Measurements from ENCODE around the gene IFI27L2.

The IFI27L2 gene

GRCh38 chr14:94126419-94126677 is 3.1 kb downstream of the IFI27L2 start:
- Mint-ChIP-seq H3K27me3 (peaks cover 9% of the 10 kb centered on the region in 2 donors), H3K4me3 (no peak overlapping the region), H3K9me3 (no peaks in the 10 kb centered on the region), H3K27ac (no peak overlapping the region), H3K4me1 (ENCODE audit: low read depth in 2 of 2) (peaks cover 19 to 23% of the 10 kb centered on the region in 2 donors), H3K36me3 (ENCODE audit: insufficient read depth) (peaks cover 3% of the 10 kb centered on the region)
- DNase-seq (no peak), ATAC-seq (replicated peaks) (no peak)

- no peak for DNase-seq
- Mint-ChIP-seq H3K9me3 (peaks cover 0 to 1% of the 10 kb centered on the region in 2 donors), H3K4me1 (ENCODE audit: low read depth in 2 of 2) (peaks cover 19 to 23% of the 10 kb centered on the region in 2 donors), H3K4me3 (no peak overlapping the region), H3K27ac (peak overlapping the region in 1 of 2 donors; percentile 63), H3K36me3 (ENCODE audit: insufficient read depth) (peaks cover 3% of the 10 kb centered on the region), H3K27me3 (peaks cover 14 to 15% of the 10 kb centered on the region in 2 donors)
- no peak for ATAC-seq (replicated peaks)
These were observed 3.6 kb downstream of the IFI27L2 start for GRCh38 chr14:94125659-94126418.

GRCh38 chr14:94124582-94125377 is 4.6 kb downstream of the IFI27L2 start:
- Mint-ChIP-seq H3K36me3 (ENCODE audit: insufficient read depth) (peaks cover 3% of the 10 kb centered on the region), H3K27me3 (peaks cover 18 to 20% of the 10 kb centered on the region in 2 donors), H3K27ac (no peak overlapping the region), H3K4me1 (ENCODE audit: low read depth in 2 of 2) (peaks cover 12 to 16% of the 10 kb centered on the region in 2 donors), H3K9me3 (peaks cover 0 to 4% of the 10 kb centered on the region in 2 donors), H3K4me3 (no peak overlapping the region)
- DNase-seq (no peak), ATAC-seq (replicated peaks) (no peak)

GRCh38 chr14:94123868-94124267 is 5.5 kb downstream of the IFI27L2 start:
- Mint-ChIP-seq H3K4me3 (no peak overlapping the region), H3K9me3 (peaks cover 0 to 4% of the 10 kb centered on the region in 2 donors), H3K4me1 (ENCODE audit: low read depth in 2 of 2) (peaks cover 5 to 9% of the 10 kb centered on the region in 2 donors), H3K27me3 (peaks cover 18 to 20% of the 10 kb centered on the region in 2 donors), H3K27ac (no peak overlapping the region), H3K36me3 (ENCODE audit: insufficient read depth) (peaks cover 3% of the 10 kb centered on the region)
- no peak for DNase-seq
- ATAC-seq (replicated peaks) = no peak

GRCh38 chr14:94123296-94123695 is 6.1 kb downstream of the IFI27L2 start:
- DNase-seq (no peak), ATAC-seq (replicated peaks) (no peak)
- Mint-ChIP-seq H3K27me3 (peaks cover 18 to 21% of the 10 kb centered on the region in 2 donors), H3K27ac (peak overlapping the region in 1 of 2 donors; percentile 7), H3K9me3 (peaks cover 0 to 4% of the 10 kb centered on the region in 2 donors), H3K36me3 (ENCODE audit: insufficient read depth) (peaks cover 3% of the 10 kb centered on the region), H3K4me3 (no peak overlapping the region), H3K4me1 (ENCODE audit: low read depth in 2 of 2) (peaks cover 0 to 3% of the 10 kb centered on the region in 2 donors)

GRCh38 chr14:94122438-94122837 is 7.0 kb downstream of the IFI27L2 start:
- Mint-ChIP-seq H3K9me3 (peaks cover 0 to 4% of the 10 kb centered on the region in 2 donors), H3K27ac (no peak overlapping the region)
- no peak for DNase-seq

GRCh38 chr14:94121485-94121884 is 7.9 kb downstream of the IFI27L2 start:
- H3K4me3 Mint-ChIP-seq = no peak overlapping the region
- ATAC-seq (replicated peaks) (no peak), DNase-seq (no peak)
- H3K27me3 Mint-ChIP-seq = peaks cover 35 to 39% of the 10 kb centered on the region in 2 donors
- H3K36me3 Mint-ChIP-seq (ENCODE audit: insufficient read depth) = peaks cover under 1% of the 10 kb centered on the region
- H3K9me3 Mint-ChIP-seq = peaks cover 0 to 4% of the 10 kb centered on the region in 2 donors
- H3K4me1 Mint-ChIP-seq (ENCODE audit: low read depth in 2 of 2) = no peaks in the 10 kb centered on the region
- H3K27ac Mint-ChIP-seq = no peak overlapping the region

More at GRCh38 chr14:94122438-94122837, 7.0 kb downstream of the IFI27L2 start:
- no peak for ATAC-seq (replicated peaks)
- no peak overlapping the region for H3K4me3 Mint-ChIP-seq
- no peaks in the 10 kb centered on the region for H3K4me1 Mint-ChIP-seq (ENCODE audit: low read depth in 2 of 2)
- H3K27me3 Mint-ChIP-seq = peaks cover 25 to 29% of the 10 kb centered on the region in 2 donors
- H3K36me3 Mint-ChIP-seq (ENCODE audit: insufficient read depth) = peaks cover 3% of the 10 kb centered on the region

GRCh38 chr14:94120667-94121340 is 8.6 kb downstream of the IFI27L2 start:
- ATAC-seq (replicated peaks) = no peak
- Mint-ChIP-seq H3K4me1 (ENCODE audit: low read depth in 2 of 2) (no peaks in the 10 kb centered on the region), H3K27ac (no peak overlapping the region), H3K9me3 (peaks cover 0 to 4% of the 10 kb centered on the region in 2 donors), H3K27me3 (peaks cover 42 to 46% of the 10 kb centered on the region in 2 donors), H3K36me3 (ENCODE audit: insufficient read depth) (no peaks in the 10 kb centered on the region), H3K4me3 (no peak overlapping the region)
- DNase-seq = no peak

- ATAC-seq (replicated peaks) (no peak), DNase-seq (no peak)
- no peak overlapping the region for H3K4me3 Mint-ChIP-seq
- H3K9me3 Mint-ChIP-seq = peaks cover 0 to 4% of the 10 kb centered on the region in 2 donors
- H3K27ac Mint-ChIP-seq = no peak overlapping the region
- H3K27me3 Mint-ChIP-seq = peaks cover 58 to 63% of the 10 kb centered on the region in 2 donors
- H3K4me1 Mint-ChIP-seq (ENCODE audit: low read depth in 2 of 2) = peaks cover 0 to 4% of the 10 kb centered on the region in 2 donors
- no peaks in the 10 kb centered on the region for H3K36me3 Mint-ChIP-seq (ENCODE audit: insufficient read depth)
These were observed 10.3 kb downstream of the IFI27L2 start for GRCh38 chr14:94119071-94119470.

- peaks cover 65 to 75% of the 10 kb centered on the region in 2 donors for H3K27me3 Mint-ChIP-seq
- ATAC-seq (replicated peaks) (no peak), DNase-seq (no peak)
- no peaks in the 10 kb centered on the region for H3K36me3 Mint-ChIP-seq (ENCODE audit: insufficient read depth)
- no peak overlapping the region for H3K4me3 Mint-ChIP-seq
- H3K4me1 Mint-ChIP-seq (ENCODE audit: low read depth in 2 of 2) = peaks cover 0 to 4% of the 10 kb centered on the region in 2 donors
- peaks cover 0 to 4% of the 10 kb centered on the region in 2 donors for H3K9me3 Mint-ChIP-seq
- H3K27ac Mint-ChIP-seq = no peak overlapping the region
These were observed 11.5 kb downstream of the IFI27L2 start for GRCh38 chr14:94117856-94118255.

GRCh38 chr14:94116701-94117100 is 12.7 kb downstream of the IFI27L2 start:
- Mint-ChIP-seq H3K36me3 (ENCODE audit: insufficient read depth) (no peaks in the 10 kb centered on the region), H3K27ac (no peak overlapping the region), H3K9me3 (peaks cover 0 to 4% of the 10 kb centered on the region in 2 donors), H3K27me3 (peaks cover 71 to 80% of the 10 kb centered on the region in 2 donors), H3K4me1 (ENCODE audit: low read depth in 2 of 2) (peaks cover 0 to 4% of the 10 kb centered on the region in 2 donors), H3K4me3 (no peak overlapping the region)
- DNase-seq (no peak), ATAC-seq (replicated peaks) (no peak)

GRCh38 chr14:94115631-94116030 is 13.8 kb downstream of the IFI27L2 start:
- Mint-ChIP-seq H3K36me3 (ENCODE audit: insufficient read depth) (no peaks in the 10 kb centered on the region), H3K4me3 (no peak overlapping the region), H3K4me1 (ENCODE audit: low read depth in 2 of 2) (peaks cover 0 to 4% of the 10 kb centered on the region in 2 donors), H3K27me3 (peaks cover 60 to 71% of the 10 kb centered on the region in 2 donors), H3K9me3 (peaks cover 0 to under 1% of the 10 kb centered on the region in 2 donors), H3K27ac (no peak overlapping the region)
- DNase-seq (no peak), ATAC-seq (replicated peaks) (no peak)

GRCh38 chr14:94115058-94115591 is 14.3 kb downstream of the IFI27L2 start:
- Mint-ChIP-seq H3K4me1 (ENCODE audit: low read depth in 2 of 2) (peaks cover 0 to 4% of the 10 kb centered on the region in 2 donors), H3K36me3 (ENCODE audit: insufficient read depth) (no peaks in the 10 kb centered on the region), H3K9me3 (no peaks in the 10 kb centered on the region), H3K4me3 (no peak overlapping the region), H3K27me3 (peaks cover 58 to 68% of the 10 kb centered on the region in 2 donors), H3K27ac (no peak overlapping the region)
- ATAC-seq (replicated peaks) (no peak), DNase-seq (no peak)

Data from effector memory CD8-positive, alpha-beta T cell (primary cell).